GM23248 (cell line): ENCODE measurements around the gene MRPS15.

Source experiments
- EZH2 ChIP-seq: fragments of 200-600 bp; sonication (generic); IDR thresholded peaks from 2 replicates; pipeline ENCODE4 v1.6.1; 2018; ENCODE audit warnings: antibody characterized with exemption, mild to moderate bottlenecking; ENCODE audit not compliant: insufficient read depth, poor library complexity, severe bottlenecking
- EZH2phosphoT487 ChIP-seq: fragments of 200-600 bp; sonication (generic); IDR thresholded peaks from 2 replicates; pipeline ENCODE4 v1.6.1; 2018; ENCODE audit warnings: antibody characterized with exemption, moderate library complexity, mild to moderate bottlenecking, low read depth; ENCODE audit not compliant: insufficient read depth

DNA sequence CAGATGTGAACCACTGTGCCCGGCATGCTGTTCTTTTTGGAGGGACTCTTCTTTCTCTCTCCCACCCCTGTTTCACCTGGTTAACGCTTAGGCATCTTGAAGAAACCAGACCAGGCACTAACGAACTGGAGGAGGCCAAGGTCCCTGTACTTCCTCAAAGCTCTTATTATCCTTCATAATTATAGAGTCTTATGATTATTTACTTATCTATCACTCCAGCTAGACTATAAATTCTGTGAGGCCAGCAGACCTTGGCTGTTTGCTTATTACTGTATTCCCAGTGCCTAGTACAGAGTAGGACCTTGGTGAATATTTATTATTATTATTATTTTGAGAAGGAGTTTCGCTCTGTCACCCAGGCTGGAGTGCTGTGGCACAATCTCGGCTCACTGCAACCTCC, 12.8 kb upstream of the MRPS15 start:
- TF ChIP-seq EZH2 (no peak), EZH2phosphoT487 (no peak)
